SK-N-SH (cell line): ENCODE results near the gene CCDC171. TPM values are rescaled to one million over a fixed set of nuclear protein-coding genes. Genes with fewer than 3 reads are reported as not detected.

Source experiments
- CTCF ChIA-PET: fragments of 300-600, 350-600 bp; formaldehyde crosslinking; extraction: SDS; loops from one replicate; lab custom pipeline; 2021; lab: Yijun Ruan, JAX
- POLR2A ChIA-PET: fragments of 350-600 bp; sonication (Branson Sonifier 250); formaldehyde crosslinking; extraction: SDS; loops from one replicate; lab custom pipeline; 2020; ENCODE audit warnings: antibody characterized with exemption, inconsistent platforms; lab: Yijun Ruan, JAX
- DNase-seq: peaks from one replicate; pipeline ENCODE4 v3.0.0; 2012
- H2AFZ ChIP-seq: fragments of 200-600 bp; sonication (generic); 2 replicates; pipeline ENCODE4 v1.8.1; 2016; ENCODE audit warnings: antibody characterized with exemption, mild to moderate bottlenecking, low read depth
- H3F3A ChIP-seq: fragments of 200-600 bp; sonication (generic); replicated peaks from 2 replicates; pipeline ENCODE3; 2016; ENCODE audit warnings: antibody characterized with exemption, mild to moderate bottlenecking; ENCODE audit not compliant: insufficient read depth
- H3K27ac ChIP-seq, 2 experiments: fragments of 200-500 bp in 1 of 2; fragments of 200-600 bp in 1 of 2; sonication (Bioruptor generic) in 1 of 2; sonication (generic), shearing (Covaris generic) in 1 of 2; 2 replicates each; pipeline versions ENCODE4 v1.5.1 to v1.6.1; 2014 to 2016; ENCODE audit warnings: low read depth in 2 of 2, inconsistent platforms in 1 of 2, low read length in 1 of 2, mild to moderate bottlenecking in 1 of 2, mixed read lengths in 1 of 2
- H3K27me3 ChIP-seq: fragments of 200-600 bp; sonication (generic), shearing (Covaris generic); 2 replicates; pipeline ENCODE4 v1.6.1; 2016; ENCODE audit warnings: mixed run types; ENCODE audit not compliant: insufficient read depth
- H3K36me3 ChIP-seq, 2 experiments: fragments of 200-500 bp in 1 of 2; fragments of 200-600 bp in 1 of 2; sonication (Bioruptor generic) in 1 of 2; sonication (generic) in 1 of 2; replicated peaks in 1 of 2; 2 replicates each; pipeline versions ENCODE3 to v1.5.1; 2014 to 2016; ENCODE audit warnings: low read length in 1 of 2, mild to moderate bottlenecking in 1 of 2; ENCODE audit not compliant: insufficient read depth in 2 of 2, control insufficient read depth in 1 of 2
- H3K4me1 ChIP-seq, 2 experiments: fragments of 200-500 bp in 1 of 2; fragments of 200-600 bp in 1 of 2; sonication (Bioruptor generic) in 1 of 2; sonication (generic), shearing (Covaris generic) in 1 of 2; 2 replicates each; pipeline versions ENCODE4 v1.5.1 to v1.6.1; 2014 to 2016; ENCODE audit warnings: low read depth in 1 of 2, low read length in 1 of 2, mixed run types in 1 of 2; ENCODE audit not compliant: insufficient read depth in 2 of 2, control insufficient read depth in 1 of 2
- H3K4me2 ChIP-seq: fragments of 200-600 bp; sonication (generic), shearing (Covaris generic); 2 replicates; pipeline ENCODE4 v1.6.1; 2017; ENCODE audit warnings: mixed run types
- H3K4me3 ChIP-seq, 2 experiments: fragments of 200-500 bp in 1 of 2; fragments of 200-600 bp in 1 of 2; sonication (Bioruptor generic) in 1 of 2; sonication (generic), shearing (Covaris generic) in 1 of 2; 2 replicates each; pipeline versions ENCODE4 v1.5.1 to v1.8.1; 2014 to 2016; ENCODE audit warnings: low read depth in 2 of 2, inconsistent platforms in 1 of 2, low read length in 1 of 2, mild to moderate bottlenecking in 1 of 2, mixed read lengths in 1 of 2, moderate library complexity in 1 of 2
- H3K79me2 ChIP-seq: fragments of 200-600 bp; sonication (generic); 2 replicates; pipeline ENCODE4 v1.8.1; 2017; ENCODE audit warnings: mild to moderate bottlenecking; ENCODE audit not compliant: insufficient read depth
- H3K9ac ChIP-seq: fragments of 200-600 bp; sonication (generic); 2 replicates; pipeline ENCODE4 v1.6.1; 2017; ENCODE audit warnings: mixed run types
- H3K9me2 ChIP-seq: fragments of 200-600 bp; sonication (generic); 2 replicates; pipeline ENCODE4 v1.6.1; 2017; ENCODE audit warnings: mixed run types
- H3K9me3 ChIP-seq: fragments of 200-600 bp; sonication (generic); 2 replicates; pipeline ENCODE4 v1.6.1; 2017; ENCODE audit warnings: mixed run types, mild to moderate bottlenecking, moderate library complexity
- H4K20me1 ChIP-seq: fragments of 200-600 bp; sonication (generic); 2 replicates; pipeline ENCODE4 v1.6.1; 2017; ENCODE audit warnings: mild to moderate bottlenecking, mixed run types; ENCODE audit not compliant: insufficient read depth
- CHD2 ChIP-seq: fragments of 150-350 bp; IDR thresholded peaks from 2 replicates; pipeline ENCODE4 v1.6.1; 2018; ENCODE audit warnings: low read length; ENCODE audit not compliant: partially characterized antibody
- ELF1 ChIP-seq: IDR thresholded peaks from 2 replicates; pipeline ENCODE4 v1.4.0; 2012
- EP300 ChIP-seq, 2 experiments: IDR thresholded peaks; 2 replicates each; pipeline versions ENCODE4 v1.4.0 to v1.6.1; 2012; ENCODE audit warnings: borderline replicate concordance in 1 of 2, low read depth in 1 of 2, low read length in 1 of 2
- EZH2phosphoT487 ChIP-seq: fragments of 200-600 bp; sonication (generic); IDR thresholded peaks from 2 replicates; pipeline ENCODE4 v1.6.1; 2017; ENCODE audit warnings: low read depth, mixed run types, mild to moderate bottlenecking, antibody characterized with exemption, moderate library complexity, borderline replicate concordance
- FOSL2 ChIP-seq: IDR thresholded peaks from 2 replicates; pipeline ENCODE4 v1.4.0; 2012; ENCODE audit warnings: low read depth, mild to moderate bottlenecking, moderate library complexity, borderline replicate concordance
- FOXM1 ChIP-seq: IDR thresholded peaks from 2 replicates; pipeline ENCODE4 v1.4.0; 2012; ENCODE audit warnings: low read depth, mild to moderate bottlenecking
- GABPA ChIP-seq: IDR thresholded peaks from 2 replicates; pipeline ENCODE4 v1.4.0; 2012; ENCODE audit warnings: low read depth, mild to moderate bottlenecking
- JUND ChIP-seq: IDR thresholded peaks from 2 replicates; pipeline ENCODE4 v1.4.0; 2012
- MEF2A ChIP-seq: IDR thresholded peaks from 2 replicates; pipeline ENCODE4 v1.4.0; 2012; ENCODE audit warnings: low read depth, borderline replicate concordance
- MXI1 ChIP-seq: IDR thresholded peaks from 2 replicates; pipeline ENCODE4 v1.6.1; 2012; ENCODE audit warnings: mild to moderate bottlenecking, low read depth, low read length, improper control_type of control experiment
- POLR2AphosphoS5 ChIP-seq: IDR thresholded peaks from 2 replicates; pipeline ENCODE4 v1.6.1; 2012; ENCODE audit warnings: low read depth, low read length
- RAD21 ChIP-seq: IDR thresholded peaks from 2 replicates; pipeline ENCODE4 v1.6.1; 2012; ENCODE audit warnings: mild to moderate bottlenecking, low read length
- RCOR1 ChIP-seq: fragments of 150-350 bp; IDR thresholded peaks from 2 replicates; pipeline ENCODE4 v1.6.1; 2017; ENCODE audit warnings: antibody characterized with exemption, low read length
- RFX5 ChIP-seq: IDR thresholded peaks from 2 replicates; pipeline ENCODE4 v1.6.1; 2012; ENCODE audit warnings: mild to moderate bottlenecking, improper control_type of control experiment, low read length
- RXRA ChIP-seq: IDR thresholded peaks from 2 replicates; pipeline ENCODE4 v1.4.0; 2012; ENCODE audit warnings: low read depth, mild to moderate bottlenecking, borderline replicate concordance
- SIN3A ChIP-seq: IDR thresholded peaks from 2 replicates; pipeline ENCODE4 v1.6.1; 2012; ENCODE audit warnings: low read depth, mild to moderate bottlenecking, low read length, moderate library complexity, borderline replicate concordance
- SMC3 ChIP-seq: IDR thresholded peaks from 2 replicates; pipeline ENCODE4 v1.6.1; 2012; ENCODE audit warnings: low read depth, low read length, improper control_type of control experiment
- TAF1 ChIP-seq: IDR thresholded peaks from 2 replicates; pipeline ENCODE4 v1.6.1; 2012; ENCODE audit warnings: low read depth, mild to moderate bottlenecking, low read length, moderate library complexity, borderline replicate concordance
- TCF12 ChIP-seq: IDR thresholded peaks from 2 replicates; pipeline ENCODE4 v1.4.0; 2012
- YY1 ChIP-seq: IDR thresholded peaks from 2 replicates; pipeline ENCODE4 v1.4.0; 2012; ENCODE audit warnings: low read depth, mild to moderate bottlenecking
- WGBS: methylation state at CpG from one replicate; pipeline ENCODE4 v1.1.6; 2017; ENCODE audit warnings: low lambda C conversion rate; 5-methylcytosine and 5-hydroxymethylcytosine counted together
- polyA plus RNA-seq, 3 experiments: library from polyadenylated mRNA; depleted of rRNA; stranded (reverse); fragments of >200 nt; gene quantifications; 2 replicates each; pipeline ENCODE4 v1.2.3, GENCODE V29; 2012
- TF ChIP-seq, protein P1 (sequence below): fragments of 200-600 bp; sonication (generic); IDR thresholded peaks from 2 replicates; pipeline ENCODE4 v1.6.1; 2017; ENCODE audit warnings: antibody characterized with exemption, mild to moderate bottlenecking, moderate library complexity
- TF ChIP-seq, protein P2 (sequence below): IDR thresholded peaks from 2 replicates; pipeline ENCODE4 v1.4.0; 2012; ENCODE audit warnings: low read depth
- TF ChIP-seq, protein P3 (sequence below): IDR thresholded peaks from 2 replicates; pipeline ENCODE4 v1.4.0; 2012; ENCODE audit warnings: low read depth, borderline replicate concordance

CCDC171 gene
- polyA plus RNA-seq, 1 of the 3 experiments (the other 2 are of a cell fraction): 0.54 TPM

DNA sequence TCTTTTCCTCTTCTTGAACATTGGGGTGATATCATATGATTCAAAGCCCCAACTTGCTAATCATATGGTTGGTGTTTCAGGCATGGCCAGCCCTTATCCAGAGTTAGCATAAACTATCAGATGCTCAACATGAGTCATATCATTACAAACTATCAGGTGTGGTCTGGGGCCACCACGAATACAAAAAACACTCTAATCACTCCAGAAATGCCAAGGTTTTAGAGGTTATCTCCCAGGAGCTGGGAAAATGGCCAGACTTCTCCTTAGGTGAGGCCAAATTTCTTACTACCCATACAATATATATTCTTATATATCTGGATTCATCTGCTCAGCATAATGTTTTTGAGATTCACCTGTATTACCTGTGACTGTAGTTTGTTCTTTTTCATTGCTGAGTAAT lies 210.5 kb downstream of the CCDC171 start:
- POLR2A ChIA-PET: no interaction called here
- Histone ChIP-seq H4K20me1 (no peaks in the 10 kb centered on the region), H3K4me1 (no peaks in the 10 kb centered on the region), H3F3A (no peaks in the 10 kb centered on the region), H3K9ac (no peak overlapping the region), H3K9me3 (no peaks in the 10 kb centered on the region), H2AFZ (no peak overlapping the region), H3K4me2 (no peak overlapping the region), H3K9me2 (no peaks in the 10 kb centered on the region), H3K4me3 (no peak overlapping the region), H3K79me2 (no peaks in the 10 kb centered on the region), H3K27me3 (no peaks in the 10 kb centered on the region), H3K36me3 (no peaks in the 10 kb centered on the region), H3K27ac (no peak overlapping the region)
- CTCF ChIA-PET: no interaction called here
- TF ChIP-seq FOSL2 (no peak), RCOR1 (no peak), RXRA (no peak), YY1 (no peak), TCF12 (no peak), EZH2phosphoT487 (no peak), MXI1 (no peak), SIN3A (no peak)
- TF ChIP-seq, protein P1, sequence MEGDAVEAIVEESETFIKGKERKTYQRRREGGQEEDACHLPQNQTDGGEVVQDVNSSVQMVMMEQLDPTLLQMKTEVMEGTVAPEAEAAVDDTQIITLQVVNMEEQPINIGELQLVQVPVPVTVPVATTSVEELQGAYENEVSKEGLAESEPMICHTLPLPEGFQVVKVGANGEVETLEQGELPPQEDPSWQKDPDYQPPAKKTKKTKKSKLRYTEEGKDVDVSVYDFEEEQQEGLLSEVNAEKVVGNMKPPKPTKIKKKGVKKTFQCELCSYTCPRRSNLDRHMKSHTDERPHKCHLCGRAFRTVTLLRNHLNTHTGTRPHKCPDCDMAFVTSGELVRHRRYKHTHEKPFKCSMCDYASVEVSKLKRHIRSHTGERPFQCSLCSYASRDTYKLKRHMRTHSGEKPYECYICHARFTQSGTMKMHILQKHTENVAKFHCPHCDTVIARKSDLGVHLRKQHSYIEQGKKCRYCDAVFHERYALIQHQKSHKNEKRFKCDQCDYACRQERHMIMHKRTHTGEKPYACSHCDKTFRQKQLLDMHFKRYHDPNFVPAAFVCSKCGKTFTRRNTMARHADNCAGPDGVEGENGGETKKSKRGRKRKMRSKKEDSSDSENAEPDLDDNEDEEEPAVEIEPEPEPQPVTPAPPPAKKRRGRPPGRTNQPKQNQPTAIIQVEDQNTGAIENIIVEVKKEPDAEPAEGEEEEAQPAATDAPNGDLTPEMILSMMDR: no peak
- TF ChIP-seq, protein P2, sequence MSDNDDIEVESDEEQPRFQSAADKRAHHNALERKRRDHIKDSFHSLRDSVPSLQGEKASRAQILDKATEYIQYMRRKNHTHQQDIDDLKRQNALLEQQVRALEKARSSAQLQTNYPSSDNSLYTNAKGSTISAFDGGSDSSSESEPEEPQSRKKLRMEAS: no peak
- WGBS: 23% methylated on average over 1 of the region's 1 CpG
- DNase-seq: no peak

DNA sequence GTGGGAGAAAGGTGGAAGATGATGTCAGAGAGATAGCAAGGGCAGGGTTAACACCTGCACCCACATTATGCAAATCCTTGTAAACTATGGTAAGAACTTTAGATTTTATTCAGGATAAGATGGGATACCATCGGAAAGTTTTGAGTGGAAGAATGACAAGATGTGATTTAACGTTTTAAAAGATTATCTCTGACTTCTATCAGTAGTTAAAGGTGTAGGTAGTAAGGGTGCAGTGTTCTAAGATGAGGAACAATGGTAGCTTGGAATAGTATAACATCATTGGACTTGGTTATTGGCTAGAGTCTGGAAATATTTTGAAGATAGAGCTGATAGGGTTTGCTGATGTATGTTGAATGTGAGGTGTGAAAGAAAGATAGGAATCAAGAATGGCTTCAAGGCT lies 211.3 kb downstream of the CCDC171 start:
- H3K9ac ChIP-seq: no peak overlapping the region
- no peaks in the 10 kb centered on the region for H3K79me2 ChIP-seq
- WGBS: 57% methylated on average over 2 of the region's 2 CpGs
- H3K9me3 ChIP-seq: no peaks in the 10 kb centered on the region
- TF ChIP-seq GABPA: no peak
- TF ChIP-seq ELF1: no peak
- no peak for TF ChIP-seq MEF2A
- TF ChIP-seq CHD2: no peak
- TF ChIP-seq FOXM1: no peak
- TF ChIP-seq TCF12: no peak
- TF ChIP-seq EP300 (IDR thresholded peaks at IDR 0.05; ENCODE audit: borderline replicate concordance in 1 of 2, low read depth in 1 of 2, low read length in 1 of 2): no peak
- no peak for TF ChIP-seq RCOR1
- TF ChIP-seq RXRA: no peak
- no peak for TF ChIP-seq JUND
- no peak for TF ChIP-seq SIN3A
- TF ChIP-seq SMC3: no peak
- no peak for TF ChIP-seq RFX5
- TF ChIP-seq RAD21: no peak
- no peak for TF ChIP-seq TAF1
- no peak for TF ChIP-seq FOSL2
- no peak for TF ChIP-seq EZH2phosphoT487
- TF ChIP-seq, protein P3, sequence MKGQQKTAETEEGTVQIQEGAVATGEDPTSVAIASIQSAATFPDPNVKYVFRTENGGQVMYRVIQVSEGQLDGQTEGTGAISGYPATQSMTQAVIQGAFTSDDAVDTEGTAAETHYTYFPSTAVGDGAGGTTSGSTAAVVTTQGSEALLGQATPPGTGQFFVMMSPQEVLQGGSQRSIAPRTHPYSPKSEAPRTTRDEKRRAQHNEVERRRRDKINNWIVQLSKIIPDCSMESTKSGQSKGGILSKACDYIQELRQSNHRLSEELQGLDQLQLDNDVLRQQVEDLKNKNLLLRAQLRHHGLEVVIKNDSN: no peak
- TF ChIP-seq POLR2AphosphoS5: no peak
- TF ChIP-seq, all 33 proteins: peak for 0
- no peak for DNase-seq
- no peaks in the 10 kb centered on the region for H3K9me2 ChIP-seq
- no peaks in the 10 kb centered on the region for H4K20me1 ChIP-seq
- no peak overlapping the region for H3K4me2 ChIP-seq
- ChIA-PET CTCF (no interaction called here), POLR2A (no interaction called here)
- H2AFZ ChIP-seq: no peak overlapping the region
- no peaks in the 10 kb centered on the region for H3F3A ChIP-seq
- H3K36me3 ChIP-seq: no peaks in the 10 kb centered on the region
- H3K4me3 ChIP-seq: no peak overlapping the region
- no peak overlapping the region for H3K27ac ChIP-seq
- H3K4me1 ChIP-seq: no peaks in the 10 kb centered on the region
- no peaks in the 10 kb centered on the region for H3K27me3 ChIP-seq
